ENCODE measurements around the gene FAM228A. TPM values are rescaled to one million over a fixed set of nuclear protein-coding genes. Genes with fewer than 3 reads are reported as not detected.

FAM228A gene
- total RNA-seq, 2 experiments from 2014 or later: 0.26 TPM; not detected in 1

GRCh38 chr2:24164416-24164973 lies 10.4 kb upstream of the FAM228A start:
- CTCF ChIA-PET: interaction anchor here (1.0 to 2.1 kb wide), 6 partner anchors 9 to 340 kb away, joined by 3 to 11 read pairs (median 4); partner anchors contain the start of gene TP53I3
- DNase-seq: peak; percentile 54
- Mint-ChIP-seq H3K4me3 (no peak overlapping the region), H3K27ac (no peak overlapping the region), H3K4me1 (ENCODE audit: low read depth) (no peaks in the 10 kb centered on the region), H3K9me3 (no peaks in the 10 kb centered on the region), H3K36me3 (ENCODE audit: low read depth) (peaks cover 3% of the 10 kb centered on the region), H3K27me3 (ENCODE audit: low read depth) (no peaks in the 10 kb centered on the region)
- intact Hi-C loops (cut with micrococcal nuclease): loop anchor here (1.0 to 2.0 kb wide), 5 partner anchors 80 to 340 kb away; partner anchors contain the start of genes ATAD2B and TP53I3

GRCh38 chr2:24169023-24169422 lies 5.8 kb upstream of the FAM228A start:
- peaks cover 3% of the 10 kb centered on the region for H3K27me3 Mint-ChIP-seq (ENCODE audit: low read depth)
- no peak overlapping the region for H3K4me3 Mint-ChIP-seq
- H3K9me3 Mint-ChIP-seq: no peaks in the 10 kb centered on the region
- intact Hi-C loops (cut with micrococcal nuclease): no loop called here
- H3K36me3 Mint-ChIP-seq (ENCODE audit: low read depth): no peaks in the 10 kb centered on the region
- no peaks in the 10 kb centered on the region for H3K4me1 Mint-ChIP-seq (ENCODE audit: low read depth)
- no peak overlapping the region for H3K27ac Mint-ChIP-seq
- no peak for DNase-seq
- CTCF ChIA-PET: interaction anchor here (0.8 kb wide), 1 partner anchor 85 kb away, joined by 3 read pairs; no protein-coding TSS in a partner anchor

- Mint-ChIP-seq H3K27ac (no peak overlapping the region), H3K36me3 (ENCODE audit: low read depth) (no peaks in the 10 kb centered on the region), H3K4me1 (ENCODE audit: low read depth) (peaks cover 5% of the 10 kb centered on the region), H3K4me3 (no peak overlapping the region), H3K27me3 (ENCODE audit: low read depth) (peaks cover 5% of the 10 kb centered on the region), H3K9me3 (no peaks in the 10 kb centered on the region)
- DNase-seq: no peak
- intact Hi-C loops (cut with micrococcal nuclease): no loop called here
- CTCF ChIA-PET: interaction anchor here (0.6 to 1.5 kb wide), 4 partner anchors 11 to 209 kb away, joined by 3 to 5 read pairs (median 3); no protein-coding TSS in a partner anchor
Measured at GRCh38 chr2:24175631-24176187, 856 bp downstream of the FAM228A start.

DNA sequence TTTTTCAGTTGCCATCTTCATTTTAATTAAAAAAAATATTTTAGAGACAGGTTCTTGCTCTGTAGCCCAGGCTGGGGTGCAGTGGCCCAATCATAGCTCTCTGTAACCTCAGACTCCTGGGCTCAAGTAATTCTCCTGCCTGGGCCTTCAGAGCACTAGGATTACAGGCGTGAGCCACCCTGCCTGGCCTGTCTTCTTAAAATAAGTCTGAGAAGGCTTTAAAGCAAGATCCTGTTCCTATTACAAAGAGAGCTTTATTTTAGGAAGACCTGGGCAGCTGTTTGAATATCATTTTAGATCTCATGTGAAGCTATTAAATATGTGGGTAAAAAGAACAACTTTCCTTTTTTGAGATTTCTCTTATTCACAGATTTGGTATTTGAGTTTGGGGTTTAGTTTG lies 1.5 kb downstream of the FAM228A start:
- intact Hi-C loops (cut with micrococcal nuclease): no loop called here
- Mint-ChIP-seq H3K27ac (no peak overlapping the region), H3K9me3 (no peaks in the 10 kb centered on the region), H3K27me3 (ENCODE audit: low read depth) (peaks cover 5% of the 10 kb centered on the region), H3K4me3 (no peak overlapping the region), H3K4me1 (ENCODE audit: low read depth) (peaks cover 5% of the 10 kb centered on the region), H3K36me3 (ENCODE audit: low read depth) (no peaks in the 10 kb centered on the region)
- DNase-seq: no peak
- CTCF ChIA-PET: interaction anchor here (0.9 to 1.5 kb wide), 4 partner anchors 10 to 183 kb away, joined by 3 to 5 read pairs (median 3); partner anchors contain the start of gene TP53I3

- Mint-ChIP-seq H3K27ac (no peak overlapping the region), H3K4me1 (ENCODE audit: low read depth) (peaks cover 5% of the 10 kb centered on the region), H3K4me3 (no peak overlapping the region), H3K36me3 (ENCODE audit: low read depth) (no peaks in the 10 kb centered on the region), H3K27me3 (ENCODE audit: low read depth) (no peaks in the 10 kb centered on the region), H3K9me3 (no peaks in the 10 kb centered on the region)
- CTCF ChIA-PET: no interaction called here
- no peak for DNase-seq
- intact Hi-C loops (cut with micrococcal nuclease): no loop called here
Measured at GRCh38 chr2:24179683-24180082, 4.8 kb downstream of the FAM228A start.

GRCh38 chr2:24181849-24182248 lies 7.0 kb downstream of the FAM228A start:
- Mint-ChIP-seq H3K27me3 (ENCODE audit: low read depth) (no peaks in the 10 kb centered on the region), H3K4me1 (ENCODE audit: low read depth) (peaks cover under 1% of the 10 kb centered on the region), H3K36me3 (ENCODE audit: low read depth) (no peaks in the 10 kb centered on the region), H3K4me3 (no peak overlapping the region), H3K9me3 (no peaks in the 10 kb centered on the region), H3K27ac (no peak overlapping the region)
- CTCF ChIA-PET: no interaction called here
- intact Hi-C loops (cut with micrococcal nuclease): no loop called here
- DNase-seq: no peak

GRCh38 chr2:24182507-24182906 lies 7.7 kb downstream of the FAM228A start:
- no peak for DNase-seq
- no peaks in the 10 kb centered on the region for H3K4me1 Mint-ChIP-seq (ENCODE audit: low read depth)
- H3K4me3 Mint-ChIP-seq: no peak overlapping the region
- H3K27ac Mint-ChIP-seq: no peak overlapping the region
- no peaks in the 10 kb centered on the region for H3K27me3 Mint-ChIP-seq (ENCODE audit: low read depth)
- H3K9me3 Mint-ChIP-seq: peaks cover 4% of the 10 kb centered on the region
- no peaks in the 10 kb centered on the region for H3K36me3 Mint-ChIP-seq (ENCODE audit: low read depth)
- CTCF ChIA-PET: no interaction called here
- intact Hi-C loops (cut with micrococcal nuclease): no loop called here

DNA sequence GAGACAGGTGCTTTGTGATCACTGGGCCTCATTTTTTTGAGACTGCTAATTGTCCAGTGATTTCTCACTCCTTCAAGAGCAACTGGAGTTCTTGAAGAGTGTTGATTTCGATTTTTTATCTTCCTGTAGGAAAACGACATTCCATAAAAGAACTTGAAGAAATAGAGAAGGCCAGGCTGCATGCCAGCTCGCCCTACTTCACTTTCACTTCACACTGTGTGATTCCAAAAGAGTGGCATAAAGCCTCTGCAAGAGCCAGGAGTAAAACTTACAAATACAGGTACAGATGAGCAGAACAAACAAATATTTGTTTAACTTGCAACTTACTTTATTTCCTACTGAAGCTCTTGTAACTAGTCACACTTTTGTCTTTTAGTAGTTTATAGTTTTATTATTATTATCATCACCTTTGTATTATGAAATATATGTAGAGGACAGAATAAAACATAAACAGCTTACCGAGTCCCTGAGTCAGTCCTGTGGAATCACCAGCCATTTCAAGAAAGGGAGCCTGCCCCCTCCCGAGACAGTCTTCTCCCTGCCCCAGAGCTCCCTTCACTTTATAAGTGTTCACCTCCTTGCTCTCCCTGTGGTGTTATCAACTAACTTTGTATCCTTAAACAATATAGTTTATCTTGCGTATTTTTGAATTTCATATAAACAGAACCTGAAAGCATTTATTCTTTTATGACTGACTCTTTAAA lies 8.7 kb downstream of the FAM228A start:
- DNase-seq: no peak
- CTCF ChIA-PET: no interaction called here
- no peak overlapping the region for H3K4me3 Mint-ChIP-seq
- intact Hi-C loops (cut with micrococcal nuclease): no loop called here
- H3K27ac Mint-ChIP-seq: no peak overlapping the region
- no peaks in the 10 kb centered on the region for H3K27me3 Mint-ChIP-seq (ENCODE audit: low read depth)
- H3K36me3 Mint-ChIP-seq (ENCODE audit: low read depth): no peaks in the 10 kb centered on the region
- no peaks in the 10 kb centered on the region for H3K4me1 Mint-ChIP-seq (ENCODE audit: low read depth)
- H3K9me3 Mint-ChIP-seq: peaks cover 4% of the 10 kb centered on the region

- DNase-seq: no peak
- Mint-ChIP-seq H3K36me3 (ENCODE audit: low read depth) (no peaks in the 10 kb centered on the region), H3K27me3 (ENCODE audit: low read depth) (no peaks in the 10 kb centered on the region), H3K9me3 (peaks cover 4% of the 10 kb centered on the region), H3K4me3 (no peak overlapping the region), H3K4me1 (ENCODE audit: low read depth) (no peaks in the 10 kb centered on the region), H3K27ac (no peak overlapping the region)
- intact Hi-C loops (cut with micrococcal nuclease): no loop called here
- CTCF ChIA-PET: no interaction called here
Measured at GRCh38 chr2:24189551-24189950, 14.7 kb downstream of the FAM228A start.

GRCh38 chr2:24190503-24190902 lies 15.7 kb downstream of the FAM228A start:
- CTCF ChIA-PET: no interaction called here
- no peaks in the 10 kb centered on the region for H3K27me3 Mint-ChIP-seq (ENCODE audit: low read depth)
- peaks cover 4% of the 10 kb centered on the region for H3K9me3 Mint-ChIP-seq

GRCh38 chr2:24191156-24191555 lies 16.3 kb downstream of the FAM228A start:
- Mint-ChIP-seq H3K9me3 (peaks cover 4% of the 10 kb centered on the region), H3K36me3 (ENCODE audit: low read depth) (no peaks in the 10 kb centered on the region), H3K27ac (no peak overlapping the region), H3K4me1 (ENCODE audit: low read depth) (no peaks in the 10 kb centered on the region), H3K27me3 (ENCODE audit: low read depth) (no peaks in the 10 kb centered on the region), H3K4me3 (no peak overlapping the region)
- no peak for DNase-seq
- intact Hi-C loops (cut with micrococcal nuclease): no loop called here
- CTCF ChIA-PET: no interaction called here

More at GRCh38 chr2:24190503-24190902, 15.7 kb downstream of the FAM228A start:
- no peak for DNase-seq
- H3K27ac Mint-ChIP-seq: no peak overlapping the region
- no peak overlapping the region for H3K4me3 Mint-ChIP-seq
- H3K4me1 Mint-ChIP-seq (ENCODE audit: low read depth): no peaks in the 10 kb centered on the region
- H3K36me3 Mint-ChIP-seq (ENCODE audit: low read depth): no peaks in the 10 kb centered on the region
- intact Hi-C loops (cut with micrococcal nuclease): no loop called here

- intact Hi-C loops (cut with micrococcal nuclease): no loop called here
- CTCF ChIA-PET: no interaction called here
- Mint-ChIP-seq H3K27me3 (ENCODE audit: low read depth) (no peaks in the 10 kb centered on the region), H3K4me3 (no peak overlapping the region), H3K4me1 (ENCODE audit: low read depth) (no peaks in the 10 kb centered on the region), H3K36me3 (ENCODE audit: low read depth) (no peaks in the 10 kb centered on the region), H3K27ac (no peak overlapping the region), H3K9me3 (peaks cover 8% of the 10 kb centered on the region)
- no peak for DNase-seq
Measured at GRCh38 chr2:24191848-24192247, 17.0 kb downstream of the FAM228A start.

Data from activated naive CD4-positive, alpha-beta T cell treated with anti-CD3 and anti-CD28 coated beads for 36 hours (primary cell).